SW480 (cell line): Measurements from ENCODE around the gene BEND6.
"Not testable (repeated sequence)": the region's sequence is repeated elsewhere in the genome, so short reads cannot be mapped to it uniquely, and the experiment has no call there.

Experiments used
- DNase-seq: peaks from one replicate; pipeline ENCODE4 v3.0.0-alpha.2; 2016; ENCODE audit warnings: low spot score

Gene BEND6

GRCh38 chr6:57035549-57035948, 80.6 kb downstream of the BEND6 start:
- no peak for DNase-seq

GRCh38 chr6:57038906-57039305, 84.0 kb downstream of the BEND6 start:
- no peak for DNase-seq

GRCh38 chr6:57040011-57040410, 85.1 kb downstream of the BEND6 start:
- DNase-seq: no peak

- DNase-seq: not testable (repeated sequence)
Observed at GRCh38 chr6:57044061-57044460, 89.2 kb downstream of the BEND6 start.

GRCh38 chr6:57044568-57044967, 89.7 kb downstream of the BEND6 start:
- DNase-seq: no peak

- peak; percentile 88 for DNase-seq
Observed at GRCh38 chr6:57046332-57047256, 91.7 kb downstream of the BEND6 start, which contains the start of gene KIAA1586. KIAA1586 (plus strand) TSS chr6:57046693; CDS start chr6:57046756, 63 bp downstream.

- not testable (repeated sequence) for DNase-seq
Observed at GRCh38 chr6:57047257-57047585, 92.3 kb downstream of the BEND6 start.

- not testable (repeated sequence) for DNase-seq
Observed at GRCh38 chr6:57047859-57048258, 93.0 kb downstream of the BEND6 start.

- DNase-seq: no peak
Observed at GRCh38 chr6:57048577-57048976, 93.7 kb downstream of the BEND6 start.

GRCh38 chr6:57063847-57064246, 108.9 kb downstream of the BEND6 start:
- DNase-seq: no peak

- DNase-seq: no peak
Observed at GRCh38 chr6:57064809-57065208, 109.9 kb downstream of the BEND6 start.

GRCh38 chr6:57068061-57068460, 113.2 kb downstream of the BEND6 start:
- no peak for DNase-seq

GRCh38 chr6:57069228-57069627, 114.3 kb downstream of the BEND6 start:
- DNase-seq: no peak

- no peak for DNase-seq
Observed at GRCh38 chr6:57069920-57070331, 115.0 kb downstream of the BEND6 start.

GRCh38 chr6:57072108-57072507, 117.2 kb downstream of the BEND6 start:
- DNase-seq: no peak

GRCh38 chr6:57074383-57074782, 119.5 kb downstream of the BEND6 start:
- DNase-seq: no peak

- DNase-seq: no peak
Observed at GRCh38 chr6:57075092-57075491, 120.2 kb downstream of the BEND6 start.
